ENCODE measurements around the gene SLC5A7. TPM values are rescaled to one million over a fixed set of nuclear protein-coding genes. Genes with fewer than 3 reads are reported as not detected.

Gene SLC5A7
- total and polyA plus RNA-seq, 3 experiments from 2014 or later = not detected

GRCh38 chr2:107999158-107999557, 12.8 kb downstream of the SLC5A7 start:
- ChIA-PET POLR2A (no interaction called here), CTCF (no interaction called here)
- DNase-seq = no peak
- Histone ChIP-seq H3K27me3 (ENCODE audit: insufficient read depth, low read length, poor library complexity, severe bottlenecking) (no peaks in the 10 kb centered on the region), H3K27ac (ENCODE audit: low read depth, low read length) (no peak overlapping the region), H3K36me3 (ENCODE audit: insufficient read depth, low read length) (no peaks in the 10 kb centered on the region), H3K4me3 (ENCODE audit: low read length) (no peak overlapping the region), H3K9me3 (ENCODE audit: low read length) (no peaks in the 10 kb centered on the region), H3K4me1 (ENCODE audit: insufficient read depth, low read length) (no peaks in the 10 kb centered on the region)
- no peak overlapping the region for H3K4me3 Mint-ChIP-seq
- H3K4me1 Mint-ChIP-seq = no peaks in the 10 kb centered on the region
- H3K9me3 Mint-ChIP-seq = peaks cover 0 to 1% (median 0%) of the 10 kb centered on the region in 5 donors
- H3K36me3 Mint-ChIP-seq = peaks cover 0 to 2% (median 0%) of the 10 kb centered on the region in 3 donors
- H3K27ac Mint-ChIP-seq = no peak overlapping the region
- H3K27me3 Mint-ChIP-seq = no peaks in the 10 kb centered on the region

GRCh38 chr2:108010912-108011591, 24.7 kb downstream of the SLC5A7 start:
- Mint-ChIP-seq H3K9me3 (peaks cover 0 to 15% (median 10%) of the 10 kb centered on the region in 5 donors), H3K27me3 (no peaks in the 10 kb centered on the region), H3K36me3 (no peaks in the 10 kb centered on the region), H3K4me1 (no peaks in the 10 kb centered on the region), H3K27ac (no peak overlapping the region), H3K4me3 (no peak overlapping the region)
- no peaks in the 10 kb centered on the region for H3K9me3 ChIP-seq (ENCODE audit: low read length)
- H3K4me1 ChIP-seq (ENCODE audit: insufficient read depth, low read length) = no peaks in the 10 kb centered on the region
- no peaks in the 10 kb centered on the region for H3K36me3 ChIP-seq (ENCODE audit: insufficient read depth, low read length)
- no peak overlapping the region for H3K27ac ChIP-seq (ENCODE audit: low read depth, low read length)
- H3K4me3 ChIP-seq (ENCODE audit: low read length) = no peak overlapping the region
- ChIA-PET CTCF (no interaction called here), POLR2A (no interaction called here)
- no peaks in the 10 kb centered on the region for H3K27me3 ChIP-seq (ENCODE audit: insufficient read depth, low read length, poor library complexity, severe bottlenecking)
- no peak for DNase-seq

GRCh38 chr2:108013305-108013704, 27.0 kb downstream of the SLC5A7 start:
- Histone ChIP-seq H3K4me3 (ENCODE audit: low read length) (no peak overlapping the region), H3K9me3 (ENCODE audit: low read length) (no peaks in the 10 kb centered on the region), H3K27ac (ENCODE audit: low read depth, low read length) (no peak overlapping the region), H3K4me1 (ENCODE audit: insufficient read depth, low read length) (no peaks in the 10 kb centered on the region), H3K27me3 (ENCODE audit: insufficient read depth, low read length, poor library complexity, severe bottlenecking) (no peaks in the 10 kb centered on the region), H3K36me3 (ENCODE audit: insufficient read depth, low read length) (no peaks in the 10 kb centered on the region)
- DNase-seq = no peak
- no peak overlapping the region for H3K27ac Mint-ChIP-seq
- H3K4me1 Mint-ChIP-seq = no peaks in the 10 kb centered on the region
- H3K4me3 Mint-ChIP-seq = no peak overlapping the region
- no peaks in the 10 kb centered on the region for H3K27me3 Mint-ChIP-seq
- ChIA-PET CTCF (no interaction called here), POLR2A (no interaction called here)
- no peaks in the 10 kb centered on the region for H3K36me3 Mint-ChIP-seq
- peaks cover 0 to 15% (median 9%) of the 10 kb centered on the region in 5 donors for H3K9me3 Mint-ChIP-seq

DNA sequence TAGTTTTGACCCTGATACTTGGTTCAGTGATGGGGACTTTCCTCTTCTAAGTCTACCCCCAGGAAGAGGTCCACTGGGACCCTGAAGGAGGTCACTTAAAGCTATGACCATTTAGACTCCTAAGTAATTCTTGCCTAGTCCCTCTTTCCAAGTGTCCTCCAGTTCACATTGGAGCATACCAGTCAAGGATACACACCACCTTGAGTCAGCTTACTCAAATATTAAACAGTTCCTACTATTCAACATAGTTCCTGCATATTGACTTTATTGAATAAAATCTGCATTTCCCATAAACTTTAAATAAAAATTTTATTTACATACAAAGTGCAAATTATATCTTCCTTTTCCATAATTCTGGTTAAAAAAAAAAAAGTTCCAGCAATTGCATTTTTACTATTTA, 36.3 kb downstream of the SLC5A7 start:
- H3K4me3 Mint-ChIP-seq = no peak overlapping the region

DNA sequence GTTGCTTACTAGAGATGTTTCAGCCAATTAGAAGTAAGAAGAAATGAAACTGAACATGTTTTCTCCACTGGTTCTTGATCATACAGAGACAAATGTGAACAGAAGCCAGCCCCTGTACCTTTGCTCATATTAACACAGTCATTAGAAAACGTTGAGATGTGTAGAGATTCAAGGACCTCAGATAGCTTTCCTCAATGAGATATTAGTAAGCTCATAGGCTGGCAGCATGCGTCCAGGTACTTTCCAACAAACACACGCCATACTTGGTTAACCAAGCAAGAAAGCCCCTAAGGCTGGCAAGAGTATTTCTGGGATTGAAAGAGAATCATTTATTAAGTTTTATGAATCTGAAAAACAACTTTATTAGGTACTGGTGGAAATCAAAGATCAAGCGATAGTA, 37.5 kb downstream of the SLC5A7 start:
- POLR2A ChIA-PET = no interaction called here

More for the DNA sequence above, 36.3 kb downstream of the SLC5A7 start:
- H3K27ac Mint-ChIP-seq = no peak overlapping the region
- Histone ChIP-seq H3K27me3 (ENCODE audit: insufficient read depth, low read length, poor library complexity, severe bottlenecking) (no peaks in the 10 kb centered on the region), H3K27ac (ENCODE audit: low read depth, low read length) (no peak overlapping the region), H3K36me3 (ENCODE audit: insufficient read depth, low read length) (no peaks in the 10 kb centered on the region), H3K4me3 (ENCODE audit: low read length) (no peak overlapping the region), H3K9me3 (ENCODE audit: low read length) (no peaks in the 10 kb centered on the region), H3K4me1 (ENCODE audit: insufficient read depth, low read length) (no peaks in the 10 kb centered on the region)
- H3K27me3 Mint-ChIP-seq = no peaks in the 10 kb centered on the region
- H3K36me3 Mint-ChIP-seq = no peaks in the 10 kb centered on the region
- no peaks in the 10 kb centered on the region for H3K4me1 Mint-ChIP-seq
- POLR2A ChIA-PET = no interaction called here
- DNase-seq = no peak
- peaks cover 0 to 2% (median 0%) of the 10 kb centered on the region in 5 donors for H3K9me3 Mint-ChIP-seq
- CTCF ChIA-PET = no interaction called here

DNA sequence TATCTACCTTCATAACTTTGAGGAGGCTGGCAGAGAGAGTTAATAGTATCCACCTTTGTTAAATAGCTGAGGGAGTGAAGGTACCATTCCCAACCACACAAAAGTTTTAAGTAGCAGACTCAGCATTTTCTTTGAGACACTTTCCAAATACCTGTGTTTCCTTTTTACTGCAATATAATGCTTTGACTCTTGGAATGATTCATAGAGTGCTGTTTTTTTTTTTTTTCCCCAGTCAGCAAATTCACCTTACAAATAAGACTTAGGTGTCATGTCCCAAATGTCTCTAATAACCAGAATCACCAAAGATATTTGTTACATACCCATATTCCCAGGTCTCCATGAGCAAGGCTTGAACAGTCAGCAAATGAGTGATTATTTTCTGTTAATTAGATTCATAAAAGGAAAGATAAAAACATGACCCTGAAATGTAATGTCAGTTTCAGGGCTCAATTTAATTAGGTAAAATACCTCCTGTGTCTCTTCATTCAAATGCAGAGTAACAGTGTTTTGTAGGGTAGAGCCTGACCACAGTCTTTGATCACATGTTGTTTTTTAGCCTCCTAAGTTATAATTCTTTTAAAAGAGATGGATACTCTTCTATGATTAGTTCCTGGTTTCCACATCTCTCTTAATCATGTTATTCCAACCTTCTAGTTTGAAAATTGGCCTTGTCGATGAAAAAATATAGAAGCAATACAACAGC, 39.9 kb downstream of the SLC5A7 start:
- CTCF ChIA-PET = no interaction called here
- H3K4me1 ChIP-seq (ENCODE audit: insufficient read depth, low read length) = no peaks in the 10 kb centered on the region
- POLR2A ChIA-PET = no interaction called here
- no peaks in the 10 kb centered on the region for H3K36me3 ChIP-seq (ENCODE audit: insufficient read depth, low read length)
- no peaks in the 10 kb centered on the region for H3K9me3 ChIP-seq (ENCODE audit: low read length)
- H3K27me3 ChIP-seq (ENCODE audit: insufficient read depth, low read length, poor library complexity, severe bottlenecking) = no peaks in the 10 kb centered on the region
- DNase-seq = no peak
- no peak overlapping the region for H3K4me3 ChIP-seq (ENCODE audit: low read length)
- Mint-ChIP-seq H3K4me3 (no peak overlapping the region), H3K9me3 (peaks cover 0 to 2% (median 0%) of the 10 kb centered on the region in 5 donors), H3K27me3 (no peaks in the 10 kb centered on the region), H3K4me1 (no peaks in the 10 kb centered on the region), H3K36me3 (no peaks in the 10 kb centered on the region), H3K27ac (no peak overlapping the region)
- no peak overlapping the region for H3K27ac ChIP-seq (ENCODE audit: low read depth, low read length)

More for the DNA sequence above, 37.5 kb downstream of the SLC5A7 start:
- H3K9me3 Mint-ChIP-seq = peaks cover 0 to 2% (median 0%) of the 10 kb centered on the region in 5 donors
- H3K4me3 Mint-ChIP-seq = no peak overlapping the region
- DNase-seq = no peak
- Histone ChIP-seq H3K4me1 (ENCODE audit: insufficient read depth, low read length) (no peaks in the 10 kb centered on the region), H3K9me3 (ENCODE audit: low read length) (no peaks in the 10 kb centered on the region), H3K27me3 (ENCODE audit: insufficient read depth, low read length, poor library complexity, severe bottlenecking) (no peaks in the 10 kb centered on the region), H3K4me3 (ENCODE audit: low read length) (no peak overlapping the region), H3K36me3 (ENCODE audit: insufficient read depth, low read length) (no peaks in the 10 kb centered on the region), H3K27ac (ENCODE audit: low read depth, low read length) (no peak overlapping the region)
- H3K27ac Mint-ChIP-seq = no peak overlapping the region
- H3K4me1 Mint-ChIP-seq = no peaks in the 10 kb centered on the region
- H3K36me3 Mint-ChIP-seq = no peaks in the 10 kb centered on the region
- no peaks in the 10 kb centered on the region for H3K27me3 Mint-ChIP-seq
- CTCF ChIA-PET = no interaction called here

GRCh38 chr2:108029496-108029895, 43.2 kb downstream of the SLC5A7 start:
- no peak overlapping the region for H3K27ac ChIP-seq (ENCODE audit: low read depth, low read length)
- Mint-ChIP-seq H3K4me1 (no peaks in the 10 kb centered on the region), H3K4me3 (no peak overlapping the region), H3K27me3 (no peaks in the 10 kb centered on the region), H3K9me3 (no peaks in the 10 kb centered on the region), H3K27ac (no peak overlapping the region), H3K36me3 (no peaks in the 10 kb centered on the region)
- no peaks in the 10 kb centered on the region for H3K4me1 ChIP-seq (ENCODE audit: insufficient read depth, low read length)
- H3K9me3 ChIP-seq (ENCODE audit: low read length) = no peaks in the 10 kb centered on the region
- no peak for DNase-seq
- no peak overlapping the region for H3K4me3 ChIP-seq (ENCODE audit: low read length)
- ChIA-PET CTCF (no interaction called here), POLR2A (no interaction called here)
- no peaks in the 10 kb centered on the region for H3K36me3 ChIP-seq (ENCODE audit: insufficient read depth, low read length)
- H3K27me3 ChIP-seq (ENCODE audit: insufficient read depth, low read length, poor library complexity, severe bottlenecking) = no peaks in the 10 kb centered on the region

DNA sequence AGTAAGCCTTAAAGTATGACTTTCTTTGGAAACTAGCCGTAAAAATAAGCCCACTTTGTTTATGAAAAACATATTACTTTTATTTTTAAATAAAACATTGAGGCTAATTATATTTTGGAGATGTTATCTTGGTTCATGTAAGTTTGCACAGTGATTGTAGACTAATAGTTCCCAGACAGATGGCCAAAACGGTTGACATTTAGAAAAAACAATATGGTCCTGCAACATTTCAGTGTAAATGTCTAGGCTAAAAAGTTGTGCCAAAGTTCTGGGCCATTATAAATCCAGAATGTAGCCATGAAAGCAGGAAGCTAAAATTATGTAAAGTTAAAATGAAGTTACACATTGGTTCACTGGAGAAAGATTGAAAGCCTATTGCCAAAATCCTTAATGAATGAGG, 43.6 kb downstream of the SLC5A7 start:
- Histone ChIP-seq H3K27ac (ENCODE audit: low read depth, low read length) (no peak overlapping the region), H3K9me3 (ENCODE audit: low read length) (no peaks in the 10 kb centered on the region), H3K27me3 (ENCODE audit: insufficient read depth, low read length, poor library complexity, severe bottlenecking) (no peaks in the 10 kb centered on the region), H3K36me3 (ENCODE audit: insufficient read depth, low read length) (no peaks in the 10 kb centered on the region), H3K4me1 (ENCODE audit: insufficient read depth, low read length) (no peaks in the 10 kb centered on the region), H3K4me3 (ENCODE audit: low read length) (no peak overlapping the region)
- H3K36me3 Mint-ChIP-seq = no peaks in the 10 kb centered on the region
- H3K4me3 Mint-ChIP-seq = no peak overlapping the region
- H3K9me3 Mint-ChIP-seq = no peaks in the 10 kb centered on the region
- POLR2A ChIA-PET = no interaction called here
- no peaks in the 10 kb centered on the region for H3K4me1 Mint-ChIP-seq
- DNase-seq = no peak
- H3K27me3 Mint-ChIP-seq = no peaks in the 10 kb centered on the region
- no peak overlapping the region for H3K27ac Mint-ChIP-seq
- CTCF ChIA-PET = no interaction called here

Data from CD8-positive, alpha-beta memory T cell (primary cell).